GM19468 (cell line): ENCODE results near the gene DYNC1I1.

Experiments used
- ATAC-seq: cut with Tn5 transposase; IDR thresholded peaks from one replicate; pipeline ENCODE4 v1.9.1; 2021; ENCODE audit warnings: mild to moderate bottlenecking, moderate library complexity, moderate number of reproducible peaks; ENCODE audit not compliant: unreplicated experiment; ENCODE audit errors: extremely low read depth

The DYNC1I1 gene

GRCh38 chr7:95951531-95951930 lies 179.2 kb downstream of the DYNC1I1 start:
- ATAC-seq = no peak

- no peak for ATAC-seq
Observed at GRCh38 chr7:95951997-95952795, 179.8 kb downstream of the DYNC1I1 start.

- no peak for ATAC-seq
Observed at GRCh38 chr7:95952851-95953250, 180.5 kb downstream of the DYNC1I1 start.

- ATAC-seq = no peak
Observed at GRCh38 chr7:95955748-95956147, 183.4 kb downstream of the DYNC1I1 start.

GRCh38 chr7:95957510-95957909 lies 185.2 kb downstream of the DYNC1I1 start:
- ATAC-seq = no peak

- no peak for ATAC-seq
Observed at GRCh38 chr7:95960706-95961244, 188.4 kb downstream of the DYNC1I1 start.

- no peak for ATAC-seq
Observed at GRCh38 chr7:95963446-95963990, 191.2 kb downstream of the DYNC1I1 start.

- no peak for ATAC-seq
Observed at GRCh38 chr7:95971716-95972115, 199.4 kb downstream of the DYNC1I1 start.

GRCh38 chr7:95972523-95972922 lies 200.2 kb downstream of the DYNC1I1 start:
- no peak for ATAC-seq

- no peak for ATAC-seq
Observed at GRCh38 chr7:95974108-95974507, 201.8 kb downstream of the DYNC1I1 start.

- ATAC-seq = no peak
Observed at GRCh38 chr7:95976369-95977060, 204.2 kb downstream of the DYNC1I1 start.

GRCh38 chr7:95977994-95978393 lies 205.6 kb downstream of the DYNC1I1 start:
- ATAC-seq = no peak

- ATAC-seq = no peak
Observed at GRCh38 chr7:95980167-95980566, 207.8 kb downstream of the DYNC1I1 start.

- no peak for ATAC-seq
Observed at GRCh38 chr7:95980706-95981105, 208.4 kb downstream of the DYNC1I1 start.

GRCh38 chr7:95986178-95986764 lies 213.9 kb downstream of the DYNC1I1 start:
- no peak for ATAC-seq

- no peak for ATAC-seq
Observed at GRCh38 chr7:95989301-95989700, 216.9 kb downstream of the DYNC1I1 start.

GRCh38 chr7:95993380-95993779 lies 221.0 kb downstream of the DYNC1I1 start:
- no peak for ATAC-seq

- no peak for ATAC-seq
Observed at GRCh38 chr7:95996174-95996573, 223.8 kb downstream of the DYNC1I1 start.

- ATAC-seq = no peak
Observed at GRCh38 chr7:95996886-95997285, 224.5 kb downstream of the DYNC1I1 start.

GRCh38 chr7:95997632-95998031 lies 225.3 kb downstream of the DYNC1I1 start:
- ATAC-seq = no peak

- no peak for ATAC-seq
Observed at GRCh38 chr7:95999481-95999880, 227.1 kb downstream of the DYNC1I1 start.
